Activated T-cell treated with anti-CD3 and anti-CD28 coated beads, Interleukin-2, amount 50 U/mL, for 24 hours (primary cell): ENCODE measurements around the gene PPIF.

Experiments
- DNase-seq: peaks from one replicate; pipeline ENCODE4 v3.0.0-alpha.2; 2020
- H3K27ac Mint-ChIP-seq: 2 replicates; pipeline ENCODE4 v1.8.0; 2020; ENCODE audit warnings: mild to moderate bottlenecking, mixed read lengths
- H3K27me3 Mint-ChIP-seq: 2 replicates; pipeline ENCODE4 v1.8.0; 2020; ENCODE audit warnings: mixed read lengths
- H3K36me3 Mint-ChIP-seq: 2 replicates; pipeline ENCODE4 v1.8.0; 2020; ENCODE audit warnings: low read depth, mixed read lengths
- H3K4me1 Mint-ChIP-seq: 2 replicates; pipeline ENCODE4 v1.8.0; 2020; ENCODE audit warnings: low read depth, mixed read lengths
- H3K4me3 Mint-ChIP-seq: 2 replicates; pipeline ENCODE4 v1.8.0; 2020; ENCODE audit warnings: mild to moderate bottlenecking, moderate library complexity, mixed read lengths
- H3K9me3 Mint-ChIP-seq: 2 replicates; pipeline ENCODE4 v1.8.0; 2020; ENCODE audit warnings: mixed read lengths

PPIF gene

GRCh38 chr10:79310200-79310865 lies 36.9 kb upstream of the PPIF start:
- Mint-ChIP-seq H3K27ac (peak overlapping the region; percentile 18), H3K4me1 (no peaks in the 10 kb centered on the region), H3K9me3 (no peaks in the 10 kb centered on the region), H3K27me3 (no peaks in the 10 kb centered on the region), H3K36me3 (peaks cover 54% of the 10 kb centered on the region), H3K4me3 (no peak overlapping the region)
- DNase-seq = no peak

GRCh38 chr10:79310911-79311573 lies 36.2 kb upstream of the PPIF start:
- Mint-ChIP-seq H3K4me3 (no peak overlapping the region), H3K27me3 (no peaks in the 10 kb centered on the region), H3K36me3 (peaks cover 49% of the 10 kb centered on the region), H3K4me1 (peaks cover 6% of the 10 kb centered on the region), H3K9me3 (no peaks in the 10 kb centered on the region), H3K27ac (peak overlapping the region; percentile 18)
- no peak for DNase-seq

- Mint-ChIP-seq H3K4me1 (peaks cover 12% of the 10 kb centered on the region), H3K4me3 (no peak overlapping the region), H3K36me3 (peaks cover 47% of the 10 kb centered on the region)
These were observed 35.5 kb upstream of the PPIF start for GRCh38 chr10:79311581-79312407.

GRCh38 chr10:79312601-79313187 lies 34.6 kb upstream of the PPIF start:
- H3K27ac Mint-ChIP-seq = no peak overlapping the region
- H3K27me3 Mint-ChIP-seq = no peaks in the 10 kb centered on the region
- peaks cover 40% of the 10 kb centered on the region for H3K36me3 Mint-ChIP-seq
- H3K4me3 Mint-ChIP-seq = no peak overlapping the region
- H3K9me3 Mint-ChIP-seq = no peaks in the 10 kb centered on the region
- DNase-seq = no peak
- peaks cover 21% of the 10 kb centered on the region for H3K4me1 Mint-ChIP-seq

More at GRCh38 chr10:79311581-79312407, 35.5 kb upstream of the PPIF start:
- DNase-seq = no peak
- no peak overlapping the region for H3K27ac Mint-ChIP-seq
- H3K27me3 Mint-ChIP-seq = no peaks in the 10 kb centered on the region
- H3K9me3 Mint-ChIP-seq = no peaks in the 10 kb centered on the region

- H3K27ac Mint-ChIP-seq = no peak overlapping the region
- no peak overlapping the region for H3K4me3 Mint-ChIP-seq
- H3K9me3 Mint-ChIP-seq = no peaks in the 10 kb centered on the region
- no peaks in the 10 kb centered on the region for H3K27me3 Mint-ChIP-seq
- peaks cover 34% of the 10 kb centered on the region for H3K36me3 Mint-ChIP-seq
- no peak for DNase-seq
- H3K4me1 Mint-ChIP-seq = peaks cover 28% of the 10 kb centered on the region
These were observed 33.9 kb upstream of the PPIF start for GRCh38 chr10:79313320-79313719.

- DNase-seq = no peak
- Mint-ChIP-seq H3K27me3 (no peaks in the 10 kb centered on the region), H3K27ac (no peak overlapping the region), H3K36me3 (peaks cover 27% of the 10 kb centered on the region), H3K9me3 (peaks cover 4% of the 10 kb centered on the region), H3K4me1 (peaks cover 34% of the 10 kb centered on the region), H3K4me3 (no peak overlapping the region)
These were observed 33.3 kb upstream of the PPIF start for GRCh38 chr10:79313911-79314439.

GRCh38 chr10:79314761-79315601 lies 32.3 kb upstream of the PPIF start:
- Mint-ChIP-seq H3K36me3 (peaks cover 20% of the 10 kb centered on the region), H3K9me3 (peaks cover 14% of the 10 kb centered on the region), H3K27me3 (no peaks in the 10 kb centered on the region), H3K27ac (no peak overlapping the region), H3K4me3 (no peak overlapping the region), H3K4me1 (peaks cover 44% of the 10 kb centered on the region)
- DNase-seq = no peak

- Mint-ChIP-seq H3K4me1 (peaks cover 50% of the 10 kb centered on the region), H3K36me3 (peaks cover 20% of the 10 kb centered on the region), H3K4me3 (no peak overlapping the region), H3K27me3 (no peaks in the 10 kb centered on the region), H3K9me3 (peaks cover 14% of the 10 kb centered on the region), H3K27ac (no peak overlapping the region)
- DNase-seq = no peak
These were observed 31.7 kb upstream of the PPIF start for GRCh38 chr10:79315602-79315920.

- Mint-ChIP-seq H3K9me3 (peaks cover 14% of the 10 kb centered on the region), H3K4me3 (peak overlapping the region; percentile 51), H3K27ac (peak overlapping the region; percentile 92), H3K27me3 (no peaks in the 10 kb centered on the region), H3K4me1 (peaks cover 63% of the 10 kb centered on the region), H3K36me3 (peaks cover 15% of the 10 kb centered on the region)
- DNase-seq = no peak
These were observed 30.4 kb upstream of the PPIF start for GRCh38 chr10:79316671-79317431.

- H3K27ac Mint-ChIP-seq = peak overlapping the region; percentile 92
- H3K4me1 Mint-ChIP-seq = peaks cover 78% of the 10 kb centered on the region
- H3K27me3 Mint-ChIP-seq = no peaks in the 10 kb centered on the region
- peaks cover 16% of the 10 kb centered on the region for H3K9me3 Mint-ChIP-seq
- H3K36me3 Mint-ChIP-seq = peaks cover 6% of the 10 kb centered on the region
- no peak for DNase-seq
- H3K4me3 Mint-ChIP-seq = no peak overlapping the region
These were observed 28.9 kb upstream of the PPIF start for GRCh38 chr10:79318369-79318768.

GRCh38 chr10:79319115-79319771 lies 28.0 kb upstream of the PPIF start:
- Mint-ChIP-seq H3K4me1 (peaks cover 87% of the 10 kb centered on the region), H3K4me3 (no peak overlapping the region), H3K9me3 (peaks cover 16% of the 10 kb centered on the region), H3K36me3 (no peaks in the 10 kb centered on the region), H3K27me3 (no peaks in the 10 kb centered on the region), H3K27ac (peak overlapping the region; percentile 92)
- no peak for DNase-seq

GRCh38 chr10:79320316-79320715 lies 27.0 kb upstream of the PPIF start:
- H3K36me3 Mint-ChIP-seq = no peaks in the 10 kb centered on the region
- no peak overlapping the region for H3K4me3 Mint-ChIP-seq
- no peaks in the 10 kb centered on the region for H3K27me3 Mint-ChIP-seq
- no peak for DNase-seq
- H3K9me3 Mint-ChIP-seq = peaks cover 16% of the 10 kb centered on the region
- peak overlapping the region; percentile 69 for H3K27ac Mint-ChIP-seq
- H3K4me1 Mint-ChIP-seq = peaks cover 95% of the 10 kb centered on the region
